ENCODE data around the gene SLC36A3. TPM values are rescaled to one million over a fixed set of nuclear protein-coding genes. Genes with fewer than 3 reads are reported as not detected.

SLC36A3 gene
- total RNA-seq, 1 donor from 2014 or later, result not detected

DNA sequence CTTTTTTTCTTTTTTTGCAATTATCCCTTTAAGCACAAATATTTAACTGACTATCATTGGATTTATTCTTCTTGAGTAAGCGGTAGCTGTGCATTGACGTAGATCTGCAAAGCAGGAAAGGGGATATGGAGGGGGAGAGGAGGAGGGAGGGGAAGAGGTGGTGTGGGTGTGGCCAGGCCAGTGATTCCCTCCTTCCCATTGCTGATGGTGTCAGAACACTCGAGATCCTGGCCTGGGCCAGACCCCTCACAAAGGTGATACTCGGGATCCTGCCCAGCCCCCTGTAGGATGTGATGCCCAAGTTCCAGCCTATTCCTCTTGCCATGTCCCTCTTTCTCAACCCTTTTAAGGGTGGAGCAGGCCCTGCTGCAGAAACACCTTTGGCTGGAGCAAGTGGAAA is 9.9 kb downstream of the SLC36A3 start:
- Histone ChIP-seq H3K4me3 (no peak overlapping the region), H3K36me3 (no peaks in the 10 kb centered on the region), H3K9me3 (no peaks in the 10 kb centered on the region), H3K27ac (no peak overlapping the region), H3K4me1 (no peaks in the 10 kb centered on the region), H3K27me3 (no peaks in the 10 kb centered on the region)
- TF ChIP-seq, protein P1, sequence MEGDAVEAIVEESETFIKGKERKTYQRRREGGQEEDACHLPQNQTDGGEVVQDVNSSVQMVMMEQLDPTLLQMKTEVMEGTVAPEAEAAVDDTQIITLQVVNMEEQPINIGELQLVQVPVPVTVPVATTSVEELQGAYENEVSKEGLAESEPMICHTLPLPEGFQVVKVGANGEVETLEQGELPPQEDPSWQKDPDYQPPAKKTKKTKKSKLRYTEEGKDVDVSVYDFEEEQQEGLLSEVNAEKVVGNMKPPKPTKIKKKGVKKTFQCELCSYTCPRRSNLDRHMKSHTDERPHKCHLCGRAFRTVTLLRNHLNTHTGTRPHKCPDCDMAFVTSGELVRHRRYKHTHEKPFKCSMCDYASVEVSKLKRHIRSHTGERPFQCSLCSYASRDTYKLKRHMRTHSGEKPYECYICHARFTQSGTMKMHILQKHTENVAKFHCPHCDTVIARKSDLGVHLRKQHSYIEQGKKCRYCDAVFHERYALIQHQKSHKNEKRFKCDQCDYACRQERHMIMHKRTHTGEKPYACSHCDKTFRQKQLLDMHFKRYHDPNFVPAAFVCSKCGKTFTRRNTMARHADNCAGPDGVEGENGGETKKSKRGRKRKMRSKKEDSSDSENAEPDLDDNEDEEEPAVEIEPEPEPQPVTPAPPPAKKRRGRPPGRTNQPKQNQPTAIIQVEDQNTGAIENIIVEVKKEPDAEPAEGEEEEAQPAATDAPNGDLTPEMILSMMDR (IDR thresholded peaks at IDR 0.05), result no peak
- intact Hi-C loops (cut with DNase I), result no loop called here
- DNase-seq (ENCODE audit: low spot score in 2 of 2), result no peak

DNA sequence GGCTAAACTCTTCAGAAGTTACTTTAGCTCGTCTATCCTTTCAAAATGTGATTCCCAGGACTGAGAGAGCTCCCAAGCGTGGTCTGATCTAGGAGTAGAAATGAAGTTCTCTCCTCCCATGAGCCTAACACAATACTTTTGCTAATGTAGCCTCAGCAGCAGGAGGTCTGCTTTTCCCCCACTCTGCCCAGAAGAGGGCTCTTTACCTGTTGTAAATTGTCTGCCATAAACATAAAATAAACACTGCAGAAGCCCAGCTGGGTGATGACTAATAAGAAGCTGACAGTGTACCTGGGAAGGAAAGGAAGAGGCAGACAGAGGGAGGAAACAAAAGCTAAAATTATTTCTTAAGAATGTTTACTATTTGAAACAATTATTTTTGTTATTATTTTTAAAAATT is 15.4 kb downstream of the SLC36A3 start:
- intact Hi-C loops (cut with DNase I), result no loop called here
- TF ChIP-seq, protein P1 (IDR thresholded peaks at IDR 0.05), result no peak
- DNase-seq (ENCODE audit: low spot score in 2 of 2), result no peak
- Histone ChIP-seq H3K4me1 (no peaks in the 10 kb centered on the region), H3K9me3 (no peaks in the 10 kb centered on the region), H3K27me3 (no peaks in the 10 kb centered on the region), H3K4me3 (no peak overlapping the region), H3K27ac (no peak overlapping the region), H3K36me3 (no peaks in the 10 kb centered on the region)

DNA sequence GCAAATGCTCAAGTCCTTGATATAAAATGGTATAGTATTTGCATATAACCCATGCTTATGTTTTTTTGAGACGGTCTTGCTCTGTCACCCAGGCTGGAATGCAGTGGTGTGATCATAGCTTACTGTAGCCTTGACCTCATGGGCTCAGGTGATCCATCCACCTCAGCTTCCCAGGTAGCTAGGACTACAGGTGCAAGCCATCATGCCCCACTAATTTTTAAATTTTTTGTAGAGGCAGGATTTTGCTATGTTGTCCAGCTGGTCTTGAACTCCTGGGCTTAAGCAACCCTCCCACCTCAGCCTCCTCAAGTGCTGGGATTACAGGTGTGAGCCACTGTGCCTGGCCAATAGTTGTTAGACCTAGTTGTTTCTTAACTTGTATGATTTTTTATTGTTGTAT is 17.3 kb downstream of the SLC36A3 start:
- intact Hi-C loops (cut with DNase I), result no loop called here
- DNase-seq (ENCODE audit: low spot score in 2 of 2), result no peak
- H3K9me3 ChIP-seq, result no peaks in the 10 kb centered on the region
- no peaks in the 10 kb centered on the region for H3K27me3 ChIP-seq
- H3K4me3 ChIP-seq, result no peak overlapping the region
- TF ChIP-seq, protein P1 (IDR thresholded peaks at IDR 0.05), result no peak
- no peak overlapping the region for H3K27ac ChIP-seq
- H3K4me1 ChIP-seq, result no peaks in the 10 kb centered on the region
- H3K36me3 ChIP-seq, result no peaks in the 10 kb centered on the region

DNA sequence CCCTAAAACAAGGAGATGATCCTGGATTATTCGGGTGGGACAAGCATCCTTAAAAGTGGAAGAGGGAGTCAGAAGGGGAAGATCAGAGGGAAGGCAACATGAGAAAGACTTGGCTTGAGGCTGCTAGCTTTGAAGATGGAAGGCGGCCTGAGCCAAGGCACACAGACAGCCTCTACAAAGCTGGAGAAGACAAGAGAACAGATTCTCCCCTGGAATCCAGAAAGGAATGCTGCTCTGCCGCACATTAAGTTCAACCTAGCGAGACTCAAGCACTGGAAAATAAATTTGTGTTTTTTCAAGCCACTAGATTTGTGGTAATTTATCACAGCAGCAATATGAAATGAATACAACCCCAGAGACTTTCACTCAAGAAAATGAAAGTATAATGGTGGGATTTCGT is 17.9 kb downstream of the SLC36A3 start:
- DNase-seq (ENCODE audit: low spot score in 2 of 2), result no peak
- intact Hi-C loops (cut with DNase I), result no loop called here
- no peaks in the 10 kb centered on the region for H3K36me3 ChIP-seq
- H3K9me3 ChIP-seq, result no peaks in the 10 kb centered on the region
- H3K4me1 ChIP-seq, result no peaks in the 10 kb centered on the region
- H3K27me3 ChIP-seq, result no peaks in the 10 kb centered on the region
- no peak overlapping the region for H3K4me3 ChIP-seq
- TF ChIP-seq, protein P1 (IDR thresholded peaks at IDR 0.05), result no peak
- H3K27ac ChIP-seq, result no peak overlapping the region

DNA sequence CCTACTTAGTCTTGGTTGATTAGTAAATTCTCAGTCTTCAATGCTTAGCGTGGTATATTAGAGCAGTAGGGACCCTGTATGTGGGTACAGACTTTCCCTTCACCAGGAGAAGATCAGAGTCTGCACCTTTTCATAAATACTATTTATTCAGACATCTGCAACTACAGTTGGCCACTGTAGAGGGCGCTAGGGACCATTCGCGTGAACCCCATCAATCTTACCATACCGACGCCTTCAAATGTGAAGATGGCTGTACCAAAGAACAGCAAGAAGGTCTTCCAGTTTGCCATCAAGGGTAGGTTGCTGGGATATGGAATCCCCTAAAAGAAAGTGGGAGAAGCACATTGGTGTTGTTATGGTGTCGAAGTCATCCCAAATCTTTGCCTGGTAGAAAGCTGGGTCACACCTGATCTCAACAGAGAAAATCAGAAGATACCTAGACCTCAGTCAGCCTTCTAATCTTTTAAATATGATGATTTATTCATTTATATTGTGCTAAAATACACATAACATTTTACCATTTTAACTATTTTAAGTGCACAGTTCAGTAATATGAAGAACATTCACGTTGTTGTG is 19.1 kb downstream of the SLC36A3 start:
- Histone ChIP-seq H3K4me3 (no peak overlapping the region), H3K4me1 (no peaks in the 10 kb centered on the region), H3K36me3 (no peaks in the 10 kb centered on the region), H3K9me3 (no peaks in the 10 kb centered on the region), H3K27me3 (no peaks in the 10 kb centered on the region), H3K27ac (no peak overlapping the region)
- intact Hi-C loops (cut with DNase I), result no loop called here
- DNase-seq (ENCODE audit: low spot score in 2 of 2), result no peak
- TF ChIP-seq, protein P1 (IDR thresholded peaks at IDR 0.05), result no peak

Measured in ascending aorta (tissue), 2 donors.